ENCODE results near the gene FBXL12.
"Not testable (repeated sequence)": the region's sequence is repeated elsewhere in the genome, so short reads cannot be mapped to it uniquely, and the experiment has no call there.

Gene FBXL12

GRCh38 chr19:9838324-9838723 is 19.4 kb upstream of the FBXL12 start:
- DNase-seq (ENCODE audit: low spot score): no peak

GRCh38 chr19:9836021-9836420 is 17.1 kb upstream of the FBXL12 start:
- no peak for DNase-seq (ENCODE audit: low spot score)

- no peak for DNase-seq (ENCODE audit: low spot score)
These were observed 16.6 kb upstream of the FBXL12 start for GRCh38 chr19:9835507-9835949.

- peak; percentile 98 for DNase-seq (ENCODE audit: low spot score)
These were observed 16.0 kb upstream of the FBXL12 start, which contains the start of gene PIN1 for GRCh38 chr19:9834726-9835506. TSS of gene PIN1 (plus strand) at chr19:9835318. CDS start at chr19:9835345, 27 bp downstream.

- DNase-seq (ENCODE audit: low spot score): peak; percentile 65
These were observed 15.4 kb upstream of the FBXL12 start for GRCh38 chr19:9834307-9834725.

- DNase-seq (ENCODE audit: low spot score): no peak
These were observed 9.7 kb upstream of the FBXL12 start for GRCh38 chr19:9828551-9829063.

GRCh38 chr19:9827289-9828238 is 8.7 kb upstream of the FBXL12 start, which contains the start of gene UBL5:
TSS of gene UBL5 (plus strand) at chr19:9827918. CDS start at chr19:9828338, 420 bp downstream.
- peak; percentile 90 for DNase-seq (ENCODE audit: low spot score)

GRCh38 chr19:9823816-9824215 is 4.9 kb upstream of the FBXL12 start:
- no peak for DNase-seq (ENCODE audit: low spot score)

- not testable (repeated sequence) for DNase-seq (ENCODE audit: low spot score)
These were observed 1.2 kb upstream of the FBXL12 start for GRCh38 chr19:9820034-9820433.

GRCh38 chr19:9819596-9819909 is 674 bp upstream of the FBXL12 start:
- no peak for DNase-seq (ENCODE audit: low spot score)

GRCh38 chr19:9818175-9818733 is 625 bp downstream of the FBXL12 start:
- DNase-seq (ENCODE audit: low spot score): no peak

GRCh38 chr19:9811139-9811538 is 7.7 kb downstream of the FBXL12 start:
- no peak for DNase-seq (ENCODE audit: low spot score)

GRCh38 chr19:9808855-9809824 is 9.7 kb downstream of the FBXL12 start:
- no peak for DNase-seq (ENCODE audit: low spot score)

GRCh38 chr19:9806803-9807202 is 12.1 kb downstream of the FBXL12 start:
- no peak for DNase-seq (ENCODE audit: low spot score)

- DNase-seq (ENCODE audit: low spot score): no peak
These were observed 16.9 kb downstream of the FBXL12 start for GRCh38 chr19:9801976-9802375.

GRCh38 chr19:9799162-9799561 is 19.7 kb downstream of the FBXL12 start:
- DNase-seq (ENCODE audit: low spot score): no peak

- no peak for DNase-seq (ENCODE audit: low spot score)
These were observed 21.0 kb downstream of the FBXL12 start for GRCh38 chr19:9797871-9798270.

GRCh38 chr19:9796113-9796773 is 22.6 kb downstream of the FBXL12 start:
- DNase-seq (ENCODE audit: low spot score): peak; percentile 86

- DNase-seq (ENCODE audit: low spot score): no peak
These were observed 25.7 kb downstream of the FBXL12 start for GRCh38 chr19:9793071-9793591.

Measured in putamen (tissue), 1 donor.